Measurements from ENCODE around the gene TGIF2. TPM values are rescaled to one million over a fixed set of nuclear protein-coding genes. Genes with fewer than 3 reads are reported as not detected.

The TGIF2 gene
- total and polyA plus RNA-seq, 2 of the 4 experiments (the other 2 are of a cell fraction), result 9.7 to 12.7 TPM

DNA sequence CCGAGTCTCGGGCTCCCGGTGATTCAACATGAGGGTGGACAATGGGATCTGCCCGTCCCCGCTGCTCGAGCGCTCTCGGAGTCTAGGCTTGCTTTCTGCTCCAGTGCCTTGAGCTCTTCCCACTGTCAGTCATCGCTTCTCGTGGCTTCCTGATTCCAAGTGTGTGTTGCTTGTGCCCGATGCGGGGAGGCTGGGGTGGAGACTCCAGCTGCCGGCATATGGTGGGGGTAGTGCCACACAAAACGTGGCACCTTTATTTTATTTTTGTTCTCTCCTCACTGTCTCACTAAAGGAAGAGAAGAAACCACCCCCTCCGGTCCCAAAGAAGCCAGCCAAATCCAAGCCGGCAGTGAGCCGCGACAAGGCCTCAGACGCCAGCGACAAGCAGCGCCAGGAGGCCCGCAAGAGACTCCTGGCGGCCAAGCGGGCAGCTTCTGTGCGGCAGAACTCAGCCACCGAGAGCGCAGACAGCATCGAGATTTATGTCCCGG, 46.8 kb upstream of the TGIF2 start:
- no peak overlapping the region for H3K4ac ChIP-seq (ENCODE audit: low read depth, low read length)
- no peak for ATAC-seq (ENCODE audit: low read depth)
- ChIA-PET POLR2A (ENCODE audit: unreplicated experiment) (no interaction called here), CTCF (no interaction called here)
- BruUV-seq (replicated peaks), result no TSS peak
- H4K91ac ChIP-seq (ENCODE audit: insufficient read depth, low read depth, low read length), result no peak overlapping the region
- no peak for DNase-seq
- H3K4me2 ChIP-seq (ENCODE audit: low read depth, low read length), result no peak overlapping the region
- H3K27ac ChIP-seq (ENCODE audit: insufficient read depth, low read length), result no peak overlapping the region
- no peaks in the 10 kb centered on the region for H3K9me3 ChIP-seq (ENCODE audit: control insufficient read depth, insufficient read depth, low read length)
- H3K56ac ChIP-seq (ENCODE audit: extremely low read depth, insufficient read depth, low read length), result no peak overlapping the region
- H3K79me1 ChIP-seq (ENCODE audit: low read depth in 1 of 2, low read length in 2 of 2), result peaks cover 15 to 40% of the 10 kb centered on the region in 2 experiments
- WGBS, 2 experiments (ENCODE audit: extremely low coverage in 2 of 2, insufficient read length in 1 of 2), result 94% methylated on average over 17 of the region's 29 CpGs; no CpG with 5 or more reads in 1 of the 2 experiments
- TF ChIP-seq MXI1 (IDR thresholded peaks at IDR 0.05; ENCODE audit: borderline replicate concordance, low read depth, low read length) (no peak), RCOR1 (IDR thresholded peaks at IDR 0.05; ENCODE audit: insufficient replicate concordance, low read length) (no peak), FOS (IDR thresholded peaks at IDR 0.05; ENCODE audit: low read depth, low read length) (no peak), POLR2A (IDR thresholded peaks at IDR 0.05; ENCODE audit: low read depth, low read length) (no peak), CEBPB (IDR thresholded peaks at IDR 0.05; ENCODE audit: low read depth, low read length) (no peak), BHLHE40 (IDR thresholded peaks at IDR 0.05; ENCODE audit: low read depth, low read length) (no peak), RFX5 (IDR thresholded peaks at IDR 0.05; ENCODE audit: low read depth, low read length) (no peak), MAZ (IDR thresholded peaks at IDR 0.05; ENCODE audit: borderline replicate concordance, low read depth, low read length) (no peak), CHD1 (IDR thresholded peaks at IDR 0.05; ENCODE audit: low read depth, low read length) (no peak), NFE2L2 (IDR thresholded peaks at IDR 0.05; ENCODE audit: low read depth, low read length) (no peak), SMC3 (IDR thresholded peaks at IDR 0.05; ENCODE audit: low read depth, low read length) (no peak), RAD21 (IDR thresholded peaks at IDR 0.05; ENCODE audit: low read length) (no peak), MAFK (IDR thresholded peaks at IDR 0.05; ENCODE audit: low read depth, low read length) (no peak)
- TF ChIP-seq, protein P1, sequence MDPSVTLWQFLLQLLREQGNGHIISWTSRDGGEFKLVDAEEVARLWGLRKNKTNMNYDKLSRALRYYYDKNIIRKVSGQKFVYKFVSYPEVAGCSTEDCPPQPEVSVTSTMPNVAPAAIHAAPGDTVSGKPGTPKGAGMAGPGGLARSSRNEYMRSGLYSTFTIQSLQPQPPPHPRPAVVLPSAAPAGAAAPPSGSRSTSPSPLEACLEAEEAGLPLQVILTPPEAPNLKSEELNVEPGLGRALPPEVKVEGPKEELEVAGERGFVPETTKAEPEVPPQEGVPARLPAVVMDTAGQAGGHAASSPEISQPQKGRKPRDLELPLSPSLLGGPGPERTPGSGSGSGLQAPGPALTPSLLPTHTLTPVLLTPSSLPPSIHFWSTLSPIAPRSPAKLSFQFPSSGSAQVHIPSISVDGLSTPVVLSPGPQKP (IDR thresholded peaks at IDR 0.05; ENCODE audit: borderline replicate concordance, low read depth, low read length), result no peak
- TF ChIP-seq, protein P2, sequence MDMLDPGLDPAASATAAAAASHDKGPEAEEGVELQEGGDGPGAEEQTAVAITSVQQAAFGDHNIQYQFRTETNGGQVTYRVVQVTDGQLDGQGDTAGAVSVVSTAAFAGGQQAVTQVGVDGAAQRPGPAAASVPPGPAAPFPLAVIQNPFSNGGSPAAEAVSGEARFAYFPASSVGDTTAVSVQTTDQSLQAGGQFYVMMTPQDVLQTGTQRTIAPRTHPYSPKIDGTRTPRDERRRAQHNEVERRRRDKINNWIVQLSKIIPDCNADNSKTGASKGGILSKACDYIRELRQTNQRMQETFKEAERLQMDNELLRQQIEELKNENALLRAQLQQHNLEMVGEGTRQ (IDR thresholded peaks at IDR 0.05; ENCODE audit: low read depth, low read length), result no peak
- TF ChIP-seq, protein P3, sequence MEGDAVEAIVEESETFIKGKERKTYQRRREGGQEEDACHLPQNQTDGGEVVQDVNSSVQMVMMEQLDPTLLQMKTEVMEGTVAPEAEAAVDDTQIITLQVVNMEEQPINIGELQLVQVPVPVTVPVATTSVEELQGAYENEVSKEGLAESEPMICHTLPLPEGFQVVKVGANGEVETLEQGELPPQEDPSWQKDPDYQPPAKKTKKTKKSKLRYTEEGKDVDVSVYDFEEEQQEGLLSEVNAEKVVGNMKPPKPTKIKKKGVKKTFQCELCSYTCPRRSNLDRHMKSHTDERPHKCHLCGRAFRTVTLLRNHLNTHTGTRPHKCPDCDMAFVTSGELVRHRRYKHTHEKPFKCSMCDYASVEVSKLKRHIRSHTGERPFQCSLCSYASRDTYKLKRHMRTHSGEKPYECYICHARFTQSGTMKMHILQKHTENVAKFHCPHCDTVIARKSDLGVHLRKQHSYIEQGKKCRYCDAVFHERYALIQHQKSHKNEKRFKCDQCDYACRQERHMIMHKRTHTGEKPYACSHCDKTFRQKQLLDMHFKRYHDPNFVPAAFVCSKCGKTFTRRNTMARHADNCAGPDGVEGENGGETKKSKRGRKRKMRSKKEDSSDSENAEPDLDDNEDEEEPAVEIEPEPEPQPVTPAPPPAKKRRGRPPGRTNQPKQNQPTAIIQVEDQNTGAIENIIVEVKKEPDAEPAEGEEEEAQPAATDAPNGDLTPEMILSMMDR (conservative IDR thresholded peaks at IDR 0.05; ENCODE audit: low read depth, low read length), result no peak
- no peak overlapping the region for H2BK120ac ChIP-seq (ENCODE audit: low read depth, low read length)
- no peak overlapping the region for H4K5ac ChIP-seq (ENCODE audit: low read depth, low read length)
- peaks cover 19% of the 10 kb centered on the region for H3K9me1 ChIP-seq (ENCODE audit: insufficient read depth, low read length)
- H3K27me3 ChIP-seq (ENCODE audit: control insufficient read depth, insufficient read depth, low read length), result no peaks in the 10 kb centered on the region
- H3K18ac ChIP-seq (ENCODE audit: low read depth, low read length), result no peak overlapping the region
- no peak overlapping the region for H3K4me3 ChIP-seq (ENCODE audit: insufficient read depth, low read depth, low read length)
- dilution Hi-C loops (cut with HindIII; ENCODE audit: low sequenced_read_pairs, unreplicated experiment), result no loop called here
- H3K36me3 ChIP-seq (ENCODE audit: control insufficient read depth, insufficient read depth, low read length), result peaks cover 63% of the 10 kb centered on the region
- H2AFZ ChIP-seq (replicated peaks; ENCODE audit: low read length, poor library complexity), result no peak overlapping the region
- no peak overlapping the region for H3K9ac ChIP-seq (ENCODE audit: low read depth, low read length)
- no peak overlapping the region for H3K14ac ChIP-seq (replicated peaks; ENCODE audit: low read depth, low read length)
- H4K8ac ChIP-seq (ENCODE audit: low read depth in 2 of 2, low read length in 2 of 2), result no peak overlapping the region
- in situ Hi-C loops (cut with MboI; ENCODE audit: low sequenced_read_pairs), result no loop called here
- no peak overlapping the region for H3K23ac ChIP-seq (ENCODE audit: low read depth, low read length)
- H4K20me1 ChIP-seq (ENCODE audit: insufficient read depth, low read length), result peaks cover 20% of the 10 kb centered on the region; the same call in 1 of the 2 replicates
- H3K4me1 ChIP-seq (ENCODE audit: control insufficient read depth, insufficient read depth, low read length), result no peaks in the 10 kb centered on the region; the same call in 1 of the 2 replicates
- H2BK20ac ChIP-seq (ENCODE audit: low read depth, low read length), result no peak overlapping the region
- intact Hi-C loops (cut with micrococcal nuclease), result no loop called here
- H2BK5ac ChIP-seq (ENCODE audit: low read depth, low read length, poor library complexity, severe bottlenecking), result no peak overlapping the region
- H2BK15ac ChIP-seq (ENCODE audit: low read depth, low read length), result no peak overlapping the region
- no peak overlapping the region for H2AK5ac ChIP-seq (ENCODE audit: low read depth, low read length)
- no peak overlapping the region for H2AK9ac ChIP-seq (replicated peaks; ENCODE audit: low read depth, low read length, poor library complexity)

Measured in IMR-90 (cell line).